ENCODE results near the gene KLHL25.

The KLHL25 gene

DNA sequence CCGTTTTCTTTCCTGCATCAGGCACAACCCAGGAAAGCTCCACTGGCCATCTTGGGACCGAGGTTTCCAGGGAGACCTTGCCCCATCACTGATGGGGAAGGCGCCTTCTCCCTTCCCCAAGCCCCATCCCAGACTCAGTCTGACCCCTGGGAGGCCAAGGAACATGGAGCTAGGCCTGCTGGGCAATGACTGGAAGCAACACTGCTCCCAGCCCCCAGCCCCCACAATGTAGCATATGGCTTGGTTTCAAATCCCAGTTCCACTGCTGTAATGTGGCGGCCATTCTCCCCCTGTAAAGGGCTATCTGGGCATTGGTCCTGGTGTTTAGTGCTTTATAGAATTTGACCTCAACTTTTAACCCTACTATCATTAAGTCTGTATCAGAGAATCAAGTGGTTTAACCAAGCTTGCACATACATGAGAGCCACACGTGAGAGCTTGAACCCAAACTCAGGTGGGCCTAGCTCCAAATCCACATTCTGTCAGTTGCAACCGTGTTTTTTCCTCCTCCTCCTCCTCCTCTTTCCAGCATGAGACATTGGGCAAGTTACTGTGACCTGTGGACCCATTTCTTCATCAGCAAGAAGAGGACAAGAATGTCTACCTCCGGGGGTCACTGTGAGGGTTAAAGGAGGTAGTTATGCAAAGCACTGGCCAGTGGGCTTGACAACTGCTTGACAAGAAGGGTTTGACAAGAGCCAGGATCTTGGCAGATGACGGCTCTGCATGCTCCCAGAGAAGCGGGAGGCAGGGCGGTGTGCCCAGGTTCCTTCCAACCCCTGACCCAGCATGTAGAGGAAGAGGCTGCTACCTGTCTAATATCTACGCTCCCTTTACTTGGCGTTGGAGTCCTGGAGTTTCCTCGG lies 37.4 kb downstream of the KLHL25 start:
- Histone ChIP-seq H3K18ac (ENCODE audit: low read length) (no peak overlapping the region), H4K12ac (ENCODE audit: low read depth, low read length) (no peak overlapping the region), H2BK5ac (ENCODE audit: low read depth, low read length, poor library complexity) (no peak overlapping the region), H3K4ac (ENCODE audit: low read depth, low read length) (no peak overlapping the region), H3K14ac (ENCODE audit: low read length) (no peak overlapping the region), H3K4me1 (ENCODE audit: control insufficient read depth in 1 of 2, insufficient read depth in 2 of 2, low read length in 2 of 2) (peaks cover 14% of the 10 kb centered on the region in 2 experiments), H4K91ac (ENCODE audit: low read depth, low read length) (no peak overlapping the region), H2BK120ac (ENCODE audit: insufficient read depth, low read length, poor library complexity) (no peak overlapping the region), H2AK5ac (ENCODE audit: low read length) (no peak overlapping the region), H4K8ac (ENCODE audit: low read depth, low read length) (no peak overlapping the region), H3K9ac (ENCODE audit: low read length) (no peak overlapping the region), H3K4me3 (ENCODE audit: low read depth, low read length) (no peak overlapping the region), H3K4me2 (ENCODE audit: low read length) (no peak overlapping the region), H2AFZ (ENCODE audit: insufficient read depth, low read length, poor library complexity) (no peak overlapping the region), H3K9me3 (ENCODE audit: insufficient read depth, low read depth, low read length) (no peaks in the 10 kb centered on the region), H3K79me2 (ENCODE audit: control insufficient read depth, insufficient read depth, low read length, poor library complexity) (no peaks in the 10 kb centered on the region), H3K36me3 (ENCODE audit: control insufficient read depth in 1 of 2, insufficient read depth in 2 of 2, low read length in 2 of 2) (peaks cover 20 to 23% of the 10 kb centered on the region in 2 experiments), H3K79me1 (ENCODE audit: low read length) (no peaks in the 10 kb centered on the region), H3K27me3 (ENCODE audit: insufficient read depth, low read length) (no peaks in the 10 kb centered on the region), H3K23ac (ENCODE audit: low read length) (no peak overlapping the region), H2BK12ac (ENCODE audit: low read length) (no peak overlapping the region), H3K27ac (ENCODE audit: low read depth, low read length) (no peak overlapping the region)
- peak in 1 of 2 donors; percentile 28 for DNase-seq
- no CpG with 5 or more reads among the region's 13 CpGs for WGBS (ENCODE audit: extremely low coverage, insufficient coverage, insufficient read length)

DNA sequence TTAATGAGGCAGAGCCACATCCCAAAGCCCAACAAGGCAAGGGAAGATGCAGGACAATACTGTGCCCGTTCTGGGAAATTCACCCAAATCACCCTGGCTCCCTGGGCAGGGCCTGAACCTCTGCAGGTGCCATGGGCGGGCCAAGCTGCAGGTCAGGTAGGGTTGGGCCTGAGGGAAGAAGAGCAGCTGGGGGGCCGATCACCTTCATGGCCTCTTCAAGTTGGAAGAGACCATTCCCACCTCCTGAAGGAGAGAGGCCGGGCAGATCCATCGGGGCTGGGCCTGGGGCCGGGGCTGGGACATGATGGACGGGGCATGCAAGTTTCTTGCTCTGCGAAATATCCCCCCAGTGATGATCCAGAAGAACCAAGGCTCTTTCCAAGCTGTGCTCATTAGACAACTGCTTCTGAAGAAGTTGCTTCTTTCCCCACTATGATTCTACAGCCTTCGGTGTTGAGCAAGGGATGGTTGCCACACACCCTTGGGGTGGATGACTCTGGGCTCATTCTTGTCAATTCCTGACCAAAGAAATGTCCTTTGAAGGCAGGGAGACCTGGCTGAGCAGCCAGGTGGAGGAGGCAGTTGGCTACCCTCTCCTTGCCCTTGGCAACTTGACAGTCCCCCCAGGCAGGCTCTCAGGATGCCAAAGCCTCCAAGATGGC lies 38.2 kb downstream of the KLHL25 start:
- no peaks in the 10 kb centered on the region for H3K79me2 ChIP-seq (ENCODE audit: control insufficient read depth, insufficient read depth, low read length, poor library complexity)
- H3K36me3 ChIP-seq (ENCODE audit: control insufficient read depth in 1 of 2, insufficient read depth in 2 of 2, low read length in 2 of 2) = peaks cover 20 to 23% of the 10 kb centered on the region in 2 experiments
- WGBS (ENCODE audit: extremely low coverage, insufficient coverage, insufficient read length) = no CpG with 5 or more reads among the region's 9 CpGs
- no peak overlapping the region for H2BK5ac ChIP-seq (ENCODE audit: low read depth, low read length, poor library complexity)
- DNase-seq = peak; percentile 80 to 81
- no peak overlapping the region for H2BK12ac ChIP-seq (ENCODE audit: low read length)
- H3K4me1 ChIP-seq (ENCODE audit: control insufficient read depth in 1 of 2, insufficient read depth in 2 of 2, low read length in 2 of 2) = peaks cover 14 to 15% of the 10 kb centered on the region in 2 experiments
- H3K79me1 ChIP-seq (ENCODE audit: low read length) = no peaks in the 10 kb centered on the region
- no peak overlapping the region for H2AK5ac ChIP-seq (ENCODE audit: low read length)
- no peak overlapping the region for H4K91ac ChIP-seq (ENCODE audit: low read depth, low read length)
- no peak overlapping the region for H3K4ac ChIP-seq (ENCODE audit: low read depth, low read length)
- H3K27me3 ChIP-seq (ENCODE audit: insufficient read depth, low read length) = no peaks in the 10 kb centered on the region
- no peak overlapping the region for H2BK120ac ChIP-seq (ENCODE audit: insufficient read depth, low read length, poor library complexity)
- no peak overlapping the region for H3K4me3 ChIP-seq (ENCODE audit: low read depth, low read length)
- H3K9me3 ChIP-seq (ENCODE audit: insufficient read depth, low read depth, low read length) = no peaks in the 10 kb centered on the region
- no peak overlapping the region for H4K8ac ChIP-seq (ENCODE audit: low read depth, low read length)
- H4K12ac ChIP-seq (ENCODE audit: low read depth, low read length) = no peak overlapping the region
- H3K14ac ChIP-seq (ENCODE audit: low read length) = no peak overlapping the region
- no peak overlapping the region for H3K4me2 ChIP-seq (ENCODE audit: low read length)
- no peak overlapping the region for H3K23ac ChIP-seq (ENCODE audit: low read length)
- no peak overlapping the region for H3K9ac ChIP-seq (ENCODE audit: low read length)
- H2AFZ ChIP-seq (ENCODE audit: insufficient read depth, low read length, poor library complexity) = no peak overlapping the region
- H3K27ac ChIP-seq (ENCODE audit: low read depth, low read length) = no peak overlapping the region
- H3K18ac ChIP-seq (ENCODE audit: low read length) = no peak overlapping the region

DNA sequence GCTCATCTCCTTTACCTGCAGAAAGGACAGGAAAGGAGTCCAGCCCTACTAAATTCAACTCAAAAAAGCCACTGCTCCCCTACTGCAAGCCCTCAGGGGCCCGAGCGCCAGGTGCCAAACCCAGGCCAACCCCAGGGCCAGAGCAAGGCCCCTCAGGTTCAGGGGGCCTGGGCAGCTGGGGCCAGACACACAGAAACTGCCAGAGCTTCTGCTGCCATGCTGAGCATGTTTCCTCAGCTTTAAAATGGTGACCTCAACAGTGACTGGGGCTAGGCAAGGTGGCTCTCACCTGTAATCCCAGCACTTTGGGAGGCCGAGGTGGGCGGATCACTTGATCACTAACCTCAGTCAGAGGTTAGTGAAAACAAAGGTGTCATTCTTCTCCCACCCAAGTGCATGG lies 38.8 kb downstream of the KLHL25 start:
- no peak overlapping the region for H4K91ac ChIP-seq (ENCODE audit: low read depth, low read length)
- no peak overlapping the region for H3K18ac ChIP-seq (ENCODE audit: low read length)
- no peak overlapping the region for H3K27ac ChIP-seq (ENCODE audit: low read depth, low read length)
- peaks cover 20 to 22% of the 10 kb centered on the region in 2 experiments for H3K36me3 ChIP-seq (ENCODE audit: control insufficient read depth in 1 of 2, insufficient read depth in 2 of 2, low read length in 2 of 2)
- no peak overlapping the region for H2BK5ac ChIP-seq (ENCODE audit: low read depth, low read length, poor library complexity)
- H3K4me3 ChIP-seq (ENCODE audit: low read depth, low read length) = no peak overlapping the region
- no peak overlapping the region for H3K4me2 ChIP-seq (ENCODE audit: low read length)
- DNase-seq = no peak
- H2AK5ac ChIP-seq (ENCODE audit: low read length) = no peak overlapping the region
- H3K14ac ChIP-seq (ENCODE audit: low read length) = no peak overlapping the region
- no peak overlapping the region for H4K12ac ChIP-seq (ENCODE audit: low read depth, low read length)
- H2BK12ac ChIP-seq (ENCODE audit: low read length) = no peak overlapping the region
- H3K9me3 ChIP-seq (ENCODE audit: insufficient read depth, low read depth, low read length) = no peaks in the 10 kb centered on the region
- no peak overlapping the region for H2AFZ ChIP-seq (ENCODE audit: insufficient read depth, low read length, poor library complexity)
- H4K8ac ChIP-seq (ENCODE audit: low read depth, low read length) = no peak overlapping the region
- no peak overlapping the region for H2BK120ac ChIP-seq (ENCODE audit: insufficient read depth, low read length, poor library complexity)
- H3K4me1 ChIP-seq (ENCODE audit: control insufficient read depth in 1 of 2, insufficient read depth in 2 of 2, low read length in 2 of 2) = peaks cover 14 to 16% of the 10 kb centered on the region in 2 experiments
- no peak overlapping the region for H3K23ac ChIP-seq (ENCODE audit: low read length)
- WGBS (ENCODE audit: extremely low coverage, insufficient coverage, insufficient read length) = no CpG with 5 or more reads among the region's 4 CpGs
- H3K79me1 ChIP-seq (ENCODE audit: low read length) = no peaks in the 10 kb centered on the region
- no peak overlapping the region for H3K9ac ChIP-seq (ENCODE audit: low read length)
- H3K4ac ChIP-seq (ENCODE audit: low read depth, low read length) = no peak overlapping the region
- no peaks in the 10 kb centered on the region for H3K27me3 ChIP-seq (ENCODE audit: insufficient read depth, low read length)
- no peaks in the 10 kb centered on the region for H3K79me2 ChIP-seq (ENCODE audit: control insufficient read depth, insufficient read depth, low read length, poor library complexity)

GRCh38 chr15:85755471-85755870 lies 39.3 kb downstream of the KLHL25 start:
- Histone ChIP-seq H2BK120ac (ENCODE audit: insufficient read depth, low read length, poor library complexity) (no peak overlapping the region), H3K23ac (ENCODE audit: low read length) (no peak overlapping the region), H3K9ac (ENCODE audit: low read length) (no peak overlapping the region)

More at GRCh38 chr15:85755471-85755870, 39.3 kb downstream of the KLHL25 start:
- Histone ChIP-seq H3K36me3 (ENCODE audit: control insufficient read depth in 1 of 2, insufficient read depth in 2 of 2, low read length in 2 of 2) (peaks cover 17 to 18% of the 10 kb centered on the region in 2 experiments), H2BK5ac (ENCODE audit: low read depth, low read length, poor library complexity) (no peak overlapping the region), H4K91ac (ENCODE audit: low read depth, low read length) (no peak overlapping the region), H3K4me2 (ENCODE audit: low read length) (no peak overlapping the region), H3K4ac (ENCODE audit: low read depth, low read length) (no peak overlapping the region), H3K79me2 (ENCODE audit: control insufficient read depth, insufficient read depth, low read length, poor library complexity) (no peaks in the 10 kb centered on the region), H2BK12ac (ENCODE audit: low read length) (no peak overlapping the region), H2AK5ac (ENCODE audit: low read length) (no peak overlapping the region), H3K27me3 (ENCODE audit: insufficient read depth, low read length) (no peaks in the 10 kb centered on the region), H3K79me1 (ENCODE audit: low read length) (no peaks in the 10 kb centered on the region), H3K18ac (ENCODE audit: low read length) (no peak overlapping the region), H4K8ac (ENCODE audit: low read depth, low read length) (no peak overlapping the region), H4K12ac (ENCODE audit: low read depth, low read length) (no peak overlapping the region), H3K4me3 (ENCODE audit: low read depth, low read length) (no peak overlapping the region), H3K14ac (ENCODE audit: low read length) (no peak overlapping the region), H2AFZ (ENCODE audit: insufficient read depth, low read length, poor library complexity) (no peak overlapping the region), H3K4me1 (ENCODE audit: control insufficient read depth in 1 of 2, insufficient read depth in 2 of 2, low read length in 2 of 2) (peaks cover 14 to 16% of the 10 kb centered on the region in 2 experiments), H3K9me3 (ENCODE audit: insufficient read depth, low read depth, low read length) (no peaks in the 10 kb centered on the region), H3K27ac (ENCODE audit: low read depth, low read length) (no peak overlapping the region)
- whole genome bisulfite sequencing (ENCODE audit: extremely low coverage, insufficient coverage, insufficient read length) = no CpG with 5 or more reads among the region's 11 CpGs
- DNase-seq = no peak
